Fibroblast of lung (primary cell): ENCODE measurements around the gene PER2. TPM values are rescaled to one million over a fixed set of nuclear protein-coding genes. Genes with fewer than 3 reads are reported as not detected.

Experiments
- DNase-seq, 2 donors: peaks; one replicate each; pipeline versions ENCODE4 v3.0.0 to v3.0.0-alpha.2; 2010; ENCODE audit warnings: low read depth in 2 of 2
- H2AFZ ChIP-seq: 2 replicates; pipeline ENCODE4 v1.5.1; 2012; ENCODE audit warnings: low read length, control low read depth, inconsistent platforms
- H3K27ac ChIP-seq: 2 replicates; pipeline ENCODE4 v1.5.1; 2011; ENCODE audit warnings: low read length, control low read depth; ENCODE audit not compliant: insufficient read depth
- H3K27me3 ChIP-seq: 2 replicates; pipeline ENCODE4 v1.5.1; 2011; ENCODE audit warnings: mild to moderate bottlenecking, low read length; ENCODE audit not compliant: control insufficient read depth, insufficient read depth
- H3K36me3 ChIP-seq: 2 replicates; pipeline ENCODE4 v1.5.1; 2011; ENCODE audit warnings: low read length; ENCODE audit not compliant: control insufficient read depth, insufficient read depth
- H3K4me1 ChIP-seq: 2 replicates; pipeline ENCODE4 v1.5.1; 2011; ENCODE audit warnings: low read length; ENCODE audit not compliant: control insufficient read depth, insufficient read depth; ENCODE audit errors: extremely low read depth
- H3K4me2 ChIP-seq: 2 replicates; pipeline ENCODE4 v1.5.1; 2011; ENCODE audit warnings: low read length, control low read depth; ENCODE audit not compliant: insufficient read depth; ENCODE audit errors: extremely low read depth
- H3K4me3 ChIP-seq, 4 experiments: fragments of 200-600 bp in 1 of 4; sonication (generic) in 1 of 4; replicated peaks in 1 of 4; 2 replicates each; pipeline ENCODE4 v1.5.1; 2011 to 2016; ENCODE audit warnings: low read length in 4 of 4, low read depth in 3 of 4, mild to moderate bottlenecking in 3 of 4, control low read depth in 2 of 4, inconsistent platforms in 1 of 4, mixed read lengths in 1 of 4; ENCODE audit not compliant: insufficient read depth in 1 of 4; ENCODE audit errors: control extremely low read depth in 1 of 4
- H3K79me2 ChIP-seq: 2 replicates; pipeline ENCODE4 v1.5.1; 2012; ENCODE audit warnings: mild to moderate bottlenecking, low read length, inconsistent platforms; ENCODE audit not compliant: control insufficient read depth, insufficient read depth
- H3K9ac ChIP-seq: 2 replicates; pipeline ENCODE4 v1.5.1; 2011; ENCODE audit warnings: mild to moderate bottlenecking, low read length, control low read depth; ENCODE audit not compliant: insufficient read depth
- H3K9me3 ChIP-seq: 2 replicates; pipeline ENCODE4 v1.5.1; 2012; ENCODE audit warnings: low read depth, low read length; ENCODE audit not compliant: control insufficient read depth, insufficient read depth
- H4K20me1 ChIP-seq: 2 replicates; pipeline ENCODE4 v1.5.1; 2011; ENCODE audit warnings: low read length; ENCODE audit not compliant: control insufficient read depth, insufficient read depth; ENCODE audit errors: extremely low read depth
- EZH2 ChIP-seq: IDR thresholded peaks from 2 replicates; pipeline ENCODE4 v1.5.1; 2012; ENCODE audit warnings: low read length, control low read depth, mild to moderate bottlenecking; ENCODE audit errors: missing control alignments
- polyA plus RNA-seq, 2 donors: library from polyadenylated mRNA; depleted of rRNA in 1 of 2; stranded (reverse) in 1 of 2; unstranded in 1 of 2; fragments of >200 nt; gene quantifications; 2 replicates each; pipeline ENCODE4 v1.2.1, GENCODE V29; 2011 to 2012; ENCODE audit warnings: missing spikeins in 1 of 2
- total RNA-seq: library from RNA; depleted of rRNA; stranded (reverse); fragments of >200 nt; gene quantifications from 2 replicates; pipeline ENCODE4 v1.2.1, GENCODE V29; 2014
- TF ChIP-seq, protein P1 (sequence below), 2 donors: IDR thresholded peaks in 1 of 2; conservative IDR thresholded peaks in 1 of 2; 1 replicate in 1 of 2; 2 replicates in 1 of 2; pipeline ENCODE4 v1.5.1; 2011 to 2012; ENCODE audit warnings: low read length in 2 of 2, control low read depth in 1 of 2, inconsistent platforms in 1 of 2, low read depth in 1 of 2, mild to moderate bottlenecking in 1 of 2

Gene PER2
- total and polyA plus RNA-seq, 2 donors (not counting 1 experiment from before 2014, with no cell fraction given), result 1.9 to 4.6 TPM

DNA sequence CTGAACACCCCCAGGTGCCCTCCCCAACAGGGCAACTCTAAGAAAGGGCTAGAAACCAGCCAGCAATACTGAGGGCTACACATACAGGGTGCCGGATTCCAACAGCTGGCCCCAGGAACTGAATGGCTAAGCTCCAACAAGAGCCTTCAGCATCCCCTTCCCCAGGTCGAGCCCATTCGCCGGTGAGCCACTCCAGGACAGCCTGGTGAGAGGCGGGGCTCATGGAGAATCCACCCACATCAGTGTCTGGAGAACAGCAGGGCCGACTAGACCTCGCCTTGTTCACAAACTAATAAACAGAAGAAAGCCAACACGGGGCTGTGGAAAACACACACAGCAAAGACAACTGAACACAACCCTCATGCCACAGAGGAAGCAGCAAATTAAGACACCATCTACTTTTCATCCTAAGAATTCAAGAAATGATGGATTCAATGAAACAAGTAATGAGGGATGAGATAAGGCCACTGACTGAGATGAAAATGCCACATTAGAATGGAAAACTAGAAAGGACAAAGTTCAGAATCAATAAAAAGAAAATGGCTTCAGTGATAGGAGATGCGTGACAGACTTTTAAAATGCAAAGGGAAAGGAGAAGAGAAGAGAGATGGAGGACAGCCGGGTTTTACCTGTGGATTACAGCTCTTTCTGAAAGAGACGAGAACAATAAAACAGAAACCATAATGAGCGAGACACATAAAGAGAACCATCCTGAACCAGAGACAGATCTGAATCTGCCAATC is 8.2 kb downstream of the PER2 start:
- H3K4me1 ChIP-seq, result peaks cover 1% of the 10 kb centered on the region
- H4K20me1 ChIP-seq, result no peaks in the 10 kb centered on the region
- DNase-seq, result no peak
- no peak overlapping the region for H3K27ac ChIP-seq
- TF ChIP-seq EZH2, result no peak
- TF ChIP-seq, protein P1, sequence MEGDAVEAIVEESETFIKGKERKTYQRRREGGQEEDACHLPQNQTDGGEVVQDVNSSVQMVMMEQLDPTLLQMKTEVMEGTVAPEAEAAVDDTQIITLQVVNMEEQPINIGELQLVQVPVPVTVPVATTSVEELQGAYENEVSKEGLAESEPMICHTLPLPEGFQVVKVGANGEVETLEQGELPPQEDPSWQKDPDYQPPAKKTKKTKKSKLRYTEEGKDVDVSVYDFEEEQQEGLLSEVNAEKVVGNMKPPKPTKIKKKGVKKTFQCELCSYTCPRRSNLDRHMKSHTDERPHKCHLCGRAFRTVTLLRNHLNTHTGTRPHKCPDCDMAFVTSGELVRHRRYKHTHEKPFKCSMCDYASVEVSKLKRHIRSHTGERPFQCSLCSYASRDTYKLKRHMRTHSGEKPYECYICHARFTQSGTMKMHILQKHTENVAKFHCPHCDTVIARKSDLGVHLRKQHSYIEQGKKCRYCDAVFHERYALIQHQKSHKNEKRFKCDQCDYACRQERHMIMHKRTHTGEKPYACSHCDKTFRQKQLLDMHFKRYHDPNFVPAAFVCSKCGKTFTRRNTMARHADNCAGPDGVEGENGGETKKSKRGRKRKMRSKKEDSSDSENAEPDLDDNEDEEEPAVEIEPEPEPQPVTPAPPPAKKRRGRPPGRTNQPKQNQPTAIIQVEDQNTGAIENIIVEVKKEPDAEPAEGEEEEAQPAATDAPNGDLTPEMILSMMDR (conservative IDR thresholded peaks at IDR 0.05 in 1 of 2, IDR thresholded peaks at IDR 0.05 in 1 of 2; ENCODE audit: low read depth in 1 of 2, low read length in 2 of 2), result no peak
- H2AFZ ChIP-seq, result no peak overlapping the region
- no peaks in the 10 kb centered on the region for H3K36me3 ChIP-seq
- H3K4me2 ChIP-seq, result no peak overlapping the region
- H3K9me3 ChIP-seq, result no peaks in the 10 kb centered on the region
- no peak overlapping the region for H3K9ac ChIP-seq
- H3K27me3 ChIP-seq, result no peaks in the 10 kb centered on the region
- peaks cover 1% of the 10 kb centered on the region for H3K79me2 ChIP-seq
- H3K4me3 ChIP-seq, result no peak overlapping the region

- no peak overlapping the region for H3K4me2 ChIP-seq
- TF ChIP-seq, protein P1 (conservative IDR thresholded peaks at IDR 0.05 in 1 of 2, IDR thresholded peaks at IDR 0.05 in 1 of 2; ENCODE audit: low read depth in 1 of 2, low read length in 2 of 2), result no peak
- TF ChIP-seq EZH2, result no peak
- H3K27ac ChIP-seq, result no peak overlapping the region
- no peaks in the 10 kb centered on the region for H3K4me1 ChIP-seq
- H3K9ac ChIP-seq, result no peak overlapping the region
- H3K36me3 ChIP-seq, result no peaks in the 10 kb centered on the region
- H3K9me3 ChIP-seq, result no peaks in the 10 kb centered on the region
- no peaks in the 10 kb centered on the region for H3K27me3 ChIP-seq
- H3K4me3 ChIP-seq, result no peak overlapping the region
- no peaks in the 10 kb centered on the region for H4K20me1 ChIP-seq
- no peaks in the 10 kb centered on the region for H3K79me2 ChIP-seq
- no peak overlapping the region for H2AFZ ChIP-seq
- DNase-seq, result no peak
Measured at GRCh38 chr2:238279324-238279682, 9.1 kb downstream of the PER2 start.

DNA sequence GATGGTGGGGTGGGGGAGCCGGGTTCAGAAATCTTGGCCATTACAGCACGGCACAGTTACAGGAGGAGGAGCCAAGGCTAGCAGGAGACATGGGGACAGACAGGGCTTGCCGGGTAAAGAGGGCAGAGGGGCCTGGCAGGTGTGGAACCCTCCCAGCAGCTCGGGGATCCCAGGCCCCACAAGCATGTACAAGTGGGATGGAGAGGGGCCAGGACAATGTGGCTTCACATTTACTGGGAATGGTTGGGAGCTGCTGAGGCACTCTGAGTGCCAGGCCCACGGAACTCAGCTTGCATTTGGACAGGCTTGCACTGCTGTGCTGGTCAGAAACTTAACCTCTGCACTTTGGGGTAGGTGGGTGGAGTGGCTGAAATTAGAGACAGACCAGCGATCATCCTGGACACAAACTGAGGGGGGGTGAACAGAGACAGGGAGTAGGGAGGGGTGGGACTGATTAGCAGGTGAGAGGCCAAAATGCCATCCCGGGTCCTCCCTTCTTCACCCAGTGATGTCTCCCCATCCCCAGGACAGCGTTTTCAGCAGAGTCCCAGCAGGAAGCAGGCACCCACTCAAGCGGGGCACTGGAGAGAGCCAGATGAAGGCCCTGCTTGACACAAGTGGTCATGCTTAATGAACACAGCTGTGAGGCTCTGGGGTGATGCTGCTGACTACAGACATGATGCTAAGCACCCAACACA is 9.6 kb downstream of the PER2 start:
- Histone ChIP-seq H3K4me3 (no peak overlapping the region), H3K9me3 (no peaks in the 10 kb centered on the region), H4K20me1 (no peaks in the 10 kb centered on the region), H2AFZ (no peak overlapping the region), H3K4me1 (no peaks in the 10 kb centered on the region), H3K36me3 (no peaks in the 10 kb centered on the region), H3K27ac (no peak overlapping the region), H3K79me2 (no peaks in the 10 kb centered on the region), H3K4me2 (no peak overlapping the region), H3K27me3 (no peaks in the 10 kb centered on the region), H3K9ac (no peak overlapping the region)
- TF ChIP-seq EZH2, result no peak
- TF ChIP-seq, protein P1 (conservative IDR thresholded peaks at IDR 0.05 in 1 of 2, IDR thresholded peaks at IDR 0.05 in 1 of 2; ENCODE audit: low read depth in 1 of 2, low read length in 2 of 2), result no peak
- DNase-seq, result no peak
